ENCODE measurements around the gene HTRA1. TPM values are rescaled to one million over a fixed set of nuclear protein-coding genes. Genes with fewer than 3 reads are reported as not detected.

The HTRA1 gene
- total RNA-seq, 1 experiment from 2014 or later = 0.39 TPM

DNA sequence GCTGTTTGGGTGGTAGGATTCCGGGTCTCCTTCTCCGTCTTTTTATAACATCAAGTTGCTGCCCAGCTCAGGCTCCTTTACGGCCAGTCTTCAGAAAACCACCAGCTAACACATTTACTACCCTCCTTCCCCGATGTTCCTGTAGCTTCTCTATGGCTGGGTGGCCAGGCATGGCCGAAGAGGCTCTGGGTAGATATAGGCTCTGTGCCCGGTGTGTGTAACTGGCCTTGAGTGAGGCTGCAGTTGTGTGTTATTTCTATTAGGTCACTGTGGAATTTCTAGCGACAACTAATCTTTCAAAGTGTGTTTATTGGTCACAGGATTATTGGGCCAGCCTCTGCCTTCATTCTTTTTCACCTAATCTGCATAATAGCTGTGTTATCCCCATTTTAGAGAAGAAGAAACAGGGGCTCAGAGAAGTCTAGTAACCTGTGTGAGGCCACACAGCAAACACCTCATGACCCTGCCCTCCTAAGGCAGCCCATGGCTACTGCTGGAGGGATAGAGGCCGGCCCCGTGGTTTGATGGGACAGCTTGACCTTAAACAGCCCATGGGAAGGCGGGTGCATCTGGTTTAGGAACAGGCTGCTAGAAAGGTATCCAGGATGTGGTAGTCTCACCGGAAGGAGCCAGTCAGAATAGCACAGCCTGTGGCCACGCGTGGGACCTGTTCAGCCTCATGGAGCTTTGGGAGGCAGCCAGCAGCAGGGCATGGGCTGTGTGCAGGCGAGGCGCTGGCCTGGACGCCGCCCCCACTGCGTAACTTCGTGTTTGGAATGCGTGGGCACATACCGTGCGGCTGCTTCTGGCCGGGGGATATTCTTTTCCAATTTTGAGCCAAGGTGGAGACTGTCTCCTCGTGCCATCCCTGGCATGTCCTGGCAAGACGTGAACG lies 29.7 kb downstream of the HTRA1 start:
- Histone ChIP-seq H3K9ac (ENCODE audit: low read length) (no peak overlapping the region), H3K9me3 (ENCODE audit: control insufficient read depth in 1 of 2, insufficient read depth in 1 of 2, low read depth in 1 of 2, low read length in 2 of 2) (no peaks in the 10 kb centered on the region), H3K27me3 (ENCODE audit: insufficient read depth, low read length) (no peaks in the 10 kb centered on the region), H3K9me2 (ENCODE audit: insufficient read depth) (no peaks in the 10 kb centered on the region), H3K4me1 (ENCODE audit: control insufficient read depth in 1 of 2, insufficient read depth in 2 of 2, low read length in 2 of 2) (peaks cover 11 to 31% of the 10 kb centered on the region in 2 experiments), H3K4me3 (replicated peaks in 1 of 2; ENCODE audit: low read depth in 1 of 2, low read length in 2 of 2) (no peak overlapping the region), H4K20me1 (ENCODE audit: insufficient read depth) (no peaks in the 10 kb centered on the region), H3K27ac (ENCODE audit: low read depth, low read length) (no peak overlapping the region), H3K36me3 (ENCODE audit: control insufficient read depth in 1 of 2, insufficient read depth in 2 of 2, low read length in 2 of 2) (no peaks in the 10 kb centered on the region), H2AFZ (ENCODE audit: low read depth, low read length, poor library complexity, severe bottlenecking) (no peak overlapping the region), H3K79me2 (ENCODE audit: insufficient read depth, low read length) (no peaks in the 10 kb centered on the region), H3K4me2 (ENCODE audit: low read length) (no peak overlapping the region)
- TF ChIP-seq TCF7L2 (IDR thresholded peaks at IDR 0.05; ENCODE audit: borderline replicate concordance, extremely low read depth, insufficient read depth, insufficient read length) (no peak), JUND (IDR thresholded peaks at IDR 0.05) (no peak), SIN3A (IDR thresholded peaks at IDR 0.05; ENCODE audit: low read depth) (no peak), EZH2phosphoT487 (IDR thresholded peaks at IDR 0.05; ENCODE audit: borderline replicate concordance) (no peak), POLR2AphosphoS5 (IDR thresholded peaks at IDR 0.05; ENCODE audit: low read depth, low read length) (no peak), CEBPB (IDR thresholded peaks at IDR 0.05; ENCODE audit: low read depth) (no peak), CBX3 (IDR thresholded peaks at IDR 0.05; ENCODE audit: low read depth) (no peak), YY1 (IDR thresholded peaks at IDR 0.05; ENCODE audit: extremely low read depth, insufficient replicate concordance, low read depth, low read length) (no peak), EGR1 (IDR thresholded peaks at IDR 0.05; ENCODE audit: low read depth) (no peak), ZNF274 (IDR thresholded peaks at IDR 0.05; ENCODE audit: low read depth, low read length) (no peak), ZFX (IDR thresholded peaks at IDR 0.05) (no peak), POLR2A (IDR thresholded peaks at IDR 0.05; ENCODE audit: borderline replicate concordance, extremely low read depth, insufficient read depth, insufficient read length) (no peak), FOSL1 (IDR thresholded peaks at IDR 0.05; ENCODE audit: low read depth) (no peak), EZH2 (IDR thresholded peaks at IDR 0.05) (no peak), SRF (IDR thresholded peaks at IDR 0.05; ENCODE audit: low read depth) (no peak), SP1 (IDR thresholded peaks at IDR 0.05; ENCODE audit: low read depth) (no peak)
- TF ChIP-seq, protein P1, sequence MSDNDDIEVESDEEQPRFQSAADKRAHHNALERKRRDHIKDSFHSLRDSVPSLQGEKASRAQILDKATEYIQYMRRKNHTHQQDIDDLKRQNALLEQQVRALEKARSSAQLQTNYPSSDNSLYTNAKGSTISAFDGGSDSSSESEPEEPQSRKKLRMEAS (IDR thresholded peaks at IDR 0.05) = no peak
- TF ChIP-seq, protein P2, sequence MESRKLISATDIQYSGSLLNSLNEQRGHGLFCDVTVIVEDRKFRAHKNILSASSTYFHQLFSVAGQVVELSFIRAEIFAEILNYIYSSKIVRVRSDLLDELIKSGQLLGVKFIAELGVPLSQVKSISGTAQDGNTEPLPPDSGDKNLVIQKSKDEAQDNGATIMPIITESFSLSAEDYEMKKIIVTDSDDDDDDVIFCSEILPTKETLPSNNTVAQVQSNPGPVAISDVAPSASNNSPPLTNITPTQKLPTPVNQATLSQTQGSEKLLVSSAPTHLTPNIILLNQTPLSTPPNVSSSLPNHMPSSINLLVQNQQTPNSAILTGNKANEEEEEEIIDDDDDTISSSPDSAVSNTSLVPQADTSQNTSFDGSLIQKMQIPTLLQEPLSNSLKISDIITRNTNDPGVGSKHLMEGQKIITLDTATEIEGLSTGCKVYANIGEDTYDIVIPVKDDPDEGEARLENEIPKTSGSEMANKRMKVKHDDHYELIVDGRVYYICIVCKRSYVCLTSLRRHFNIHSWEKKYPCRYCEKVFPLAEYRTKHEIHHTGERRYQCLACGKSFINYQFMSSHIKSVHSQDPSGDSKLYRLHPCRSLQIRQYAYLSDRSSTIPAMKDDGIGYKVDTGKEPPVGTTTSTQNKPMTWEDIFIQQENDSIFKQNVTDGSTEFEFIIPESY (IDR thresholded peaks at IDR 0.05; ENCODE audit: extremely low read depth, insufficient replicate concordance, low read length) = no peak
- TF ChIP-seq, protein P3, sequence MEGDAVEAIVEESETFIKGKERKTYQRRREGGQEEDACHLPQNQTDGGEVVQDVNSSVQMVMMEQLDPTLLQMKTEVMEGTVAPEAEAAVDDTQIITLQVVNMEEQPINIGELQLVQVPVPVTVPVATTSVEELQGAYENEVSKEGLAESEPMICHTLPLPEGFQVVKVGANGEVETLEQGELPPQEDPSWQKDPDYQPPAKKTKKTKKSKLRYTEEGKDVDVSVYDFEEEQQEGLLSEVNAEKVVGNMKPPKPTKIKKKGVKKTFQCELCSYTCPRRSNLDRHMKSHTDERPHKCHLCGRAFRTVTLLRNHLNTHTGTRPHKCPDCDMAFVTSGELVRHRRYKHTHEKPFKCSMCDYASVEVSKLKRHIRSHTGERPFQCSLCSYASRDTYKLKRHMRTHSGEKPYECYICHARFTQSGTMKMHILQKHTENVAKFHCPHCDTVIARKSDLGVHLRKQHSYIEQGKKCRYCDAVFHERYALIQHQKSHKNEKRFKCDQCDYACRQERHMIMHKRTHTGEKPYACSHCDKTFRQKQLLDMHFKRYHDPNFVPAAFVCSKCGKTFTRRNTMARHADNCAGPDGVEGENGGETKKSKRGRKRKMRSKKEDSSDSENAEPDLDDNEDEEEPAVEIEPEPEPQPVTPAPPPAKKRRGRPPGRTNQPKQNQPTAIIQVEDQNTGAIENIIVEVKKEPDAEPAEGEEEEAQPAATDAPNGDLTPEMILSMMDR (IDR thresholded peaks at IDR 0.05 in 2 of 3, conservative IDR thresholded peaks at IDR 0.05 in 1 of 3; ENCODE audit: borderline replicate concordance in 1 of 3, insufficient read depth in 1 of 3, low read depth in 2 of 3, low read length in 2 of 3) = no peak
- TF ChIP-seq, protein P4, sequence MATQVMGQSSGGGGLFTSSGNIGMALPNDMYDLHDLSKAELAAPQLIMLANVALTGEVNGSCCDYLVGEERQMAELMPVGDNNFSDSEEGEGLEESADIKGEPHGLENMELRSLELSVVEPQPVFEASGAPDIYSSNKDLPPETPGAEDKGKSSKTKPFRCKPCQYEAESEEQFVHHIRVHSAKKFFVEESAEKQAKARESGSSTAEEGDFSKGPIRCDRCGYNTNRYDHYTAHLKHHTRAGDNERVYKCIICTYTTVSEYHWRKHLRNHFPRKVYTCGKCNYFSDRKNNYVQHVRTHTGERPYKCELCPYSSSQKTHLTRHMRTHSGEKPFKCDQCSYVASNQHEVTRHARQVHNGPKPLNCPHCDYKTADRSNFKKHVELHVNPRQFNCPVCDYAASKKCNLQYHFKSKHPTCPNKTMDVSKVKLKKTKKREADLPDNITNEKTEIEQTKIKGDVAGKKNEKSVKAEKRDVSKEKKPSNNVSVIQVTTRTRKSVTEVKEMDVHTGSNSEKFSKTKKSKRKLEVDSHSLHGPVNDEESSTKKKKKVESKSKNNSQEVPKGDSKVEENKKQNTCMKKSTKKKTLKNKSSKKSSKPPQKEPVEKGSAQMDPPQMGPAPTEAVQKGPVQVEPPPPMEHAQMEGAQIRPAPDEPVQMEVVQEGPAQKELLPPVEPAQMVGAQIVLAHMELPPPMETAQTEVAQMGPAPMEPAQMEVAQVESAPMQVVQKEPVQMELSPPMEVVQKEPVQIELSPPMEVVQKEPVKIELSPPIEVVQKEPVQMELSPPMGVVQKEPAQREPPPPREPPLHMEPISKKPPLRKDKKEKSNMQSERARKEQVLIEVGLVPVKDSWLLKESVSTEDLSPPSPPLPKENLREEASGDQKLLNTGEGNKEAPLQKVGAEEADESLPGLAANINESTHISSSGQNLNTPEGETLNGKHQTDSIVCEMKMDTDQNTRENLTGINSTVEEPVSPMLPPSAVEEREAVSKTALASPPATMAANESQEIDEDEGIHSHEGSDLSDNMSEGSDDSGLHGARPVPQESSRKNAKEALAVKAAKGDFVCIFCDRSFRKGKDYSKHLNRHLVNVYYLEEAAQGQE (IDR thresholded peaks at IDR 0.05; ENCODE audit: low read depth) = no peak
- BruUV-seq (replicated peaks) = no TSS peak
- ChIA-PET CTCF (no interaction called here), RAD21 (ENCODE audit: low non-redundant PET in 1 of 2, low total read pairs in 2 of 2, uncharacterized antibody in 2 of 2, unreplicated experiment in 2 of 2) (no interaction called here), POLR2A (no interaction called here)
- ATAC-seq (no peak), DNase-seq (ENCODE audit: low read depth, low spot score) (no peak)
- intact Hi-C loops (cut with micrococcal nuclease) = no loop called here
